C4-2B (cell line): Measurements from ENCODE around the gene RLN2.
"Not testable (repeated sequence)": the region's sequence is repeated elsewhere in the genome, so short reads cannot be mapped to it uniquely, and the experiment has no call there.

Experiments used
- H3K27ac ChIP-seq: fragments of 450-650 bp; 2 replicates; pipeline ENCODE4 v1.5.1; 2017
- CTCF ChIP-seq: fragments of 450-650 bp; conservative IDR thresholded peaks from 2 replicates; pipeline ENCODE4 v1.5.1; 2017; ENCODE audit warnings: mild to moderate bottlenecking
- ZFX ChIP-seq: fragments of 450-650 bp; IDR thresholded peaks from 2 replicates; pipeline ENCODE4 v1.6.1; 2017

RLN2 gene, protein sequence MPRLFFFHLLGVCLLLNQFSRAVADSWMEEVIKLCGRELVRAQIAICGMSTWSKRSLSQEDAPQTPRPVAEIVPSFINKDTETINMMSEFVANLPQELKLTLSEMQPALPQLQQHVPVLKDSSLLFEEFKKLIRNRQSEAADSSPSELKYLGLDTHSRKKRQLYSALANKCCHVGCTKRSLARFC

GRCh38 chr9:5303840-5304795 is at the start of gene RLN2:
Gene RLN2 (minus strand): TSS chr9:5304716. CDS start chr9:5304580, 136 bp downstream.
- H3K27ac ChIP-seq, result not testable (repeated sequence)

DNA sequence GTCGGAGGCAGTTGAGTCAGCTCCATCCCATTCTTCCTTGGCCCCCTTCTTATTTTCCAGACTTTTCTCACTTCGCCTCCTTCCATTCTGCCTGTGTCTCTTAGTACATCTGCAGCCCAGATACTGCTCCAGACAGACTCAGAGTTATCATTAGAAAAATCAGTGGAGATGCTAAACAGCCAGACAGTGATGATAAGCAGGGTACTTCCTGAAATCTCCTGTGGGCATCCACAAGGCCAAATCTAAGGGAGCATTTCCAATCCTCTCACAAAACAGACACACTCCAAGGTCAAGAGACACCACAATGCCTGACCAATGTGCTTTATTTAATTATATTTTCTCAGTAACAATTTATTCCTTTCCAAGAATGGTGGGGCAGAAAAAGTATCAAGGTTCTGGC is 49.7 kb upstream of the RLN2 start:
- no peak overlapping the region for H3K27ac ChIP-seq
- no peak for TF ChIP-seq CTCF
- no peak for TF ChIP-seq ZFX

DNA sequence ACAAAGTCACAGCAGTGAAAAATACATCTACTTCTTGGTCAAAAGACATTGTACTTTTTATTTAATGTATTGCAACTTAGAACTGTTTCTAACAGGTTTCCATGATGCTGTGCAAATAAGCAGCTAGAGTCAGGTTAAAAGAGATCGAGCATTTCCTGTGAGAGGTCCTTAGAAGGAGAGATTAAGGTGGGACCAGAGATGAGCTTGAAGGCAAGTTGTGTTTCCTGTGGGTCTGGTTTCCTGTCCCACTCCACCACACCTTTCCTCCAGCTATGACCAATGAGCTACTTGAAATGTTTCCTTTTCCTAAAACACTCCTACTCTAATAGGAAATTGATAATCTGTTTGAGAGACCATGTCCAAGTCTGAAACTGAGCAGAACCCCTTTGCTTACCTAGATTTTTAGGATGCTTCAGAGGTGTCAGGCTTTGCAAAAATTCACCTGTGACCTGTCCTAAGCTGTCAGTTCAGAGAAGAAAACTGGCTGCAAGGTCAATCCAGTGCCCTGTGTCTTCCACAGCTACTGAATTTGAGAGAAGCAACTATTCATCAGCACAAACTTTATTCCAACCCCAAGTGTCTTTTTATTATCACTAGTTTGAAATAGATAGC is 48.2 kb upstream of the RLN2 start:
- TF ChIP-seq CTCF, result no peak
- H3K27ac ChIP-seq, result no peak overlapping the region

GRCh38 chr9:5338992-5339981 is 34.8 kb upstream of the RLN2 start, which contains the start of gene RLN1:
Gene RLN1 (minus strand): TSS chr9:5339876. CDS start chr9:5339746, 130 bp downstream.
- not testable (repeated sequence) for H3K27ac ChIP-seq

- H3K27ac ChIP-seq, result no peak overlapping the region
- no peak for TF ChIP-seq ZFX
- no peak for TF ChIP-seq CTCF
These were observed 32.2 kb upstream of the RLN2 start for GRCh38 chr9:5336688-5337087.

DNA sequence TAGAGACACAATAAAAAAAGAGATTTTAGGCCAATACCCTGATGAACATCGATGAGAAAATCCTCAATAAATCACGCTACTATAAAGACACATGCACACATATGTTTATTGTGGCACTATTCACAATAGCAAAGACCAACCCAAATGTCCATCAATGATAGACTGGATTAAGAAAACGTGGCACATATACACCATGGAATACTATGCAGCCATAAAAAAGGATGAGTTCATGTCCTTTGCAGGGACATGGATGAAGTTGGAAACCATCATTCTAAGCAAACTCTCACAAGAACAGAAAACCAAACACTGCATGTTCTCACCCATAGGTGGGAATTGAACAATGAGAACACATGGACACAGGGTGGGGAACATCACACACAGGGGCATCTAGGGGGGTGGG is 26.8 kb upstream of the RLN2 start:
- not testable (repeated sequence) for H3K27ac ChIP-seq

GRCh38 chr9:5326893-5327548 is 22.5 kb upstream of the RLN2 start:
- no peak for TF ChIP-seq ZFX
- TF ChIP-seq CTCF, result no peak
- H3K27ac ChIP-seq, result no peak overlapping the region

GRCh38 chr9:5326187-5326586 is 21.7 kb upstream of the RLN2 start:
- TF ChIP-seq ZFX (no peak), CTCF (no peak)
- no peak overlapping the region for H3K27ac ChIP-seq

- H3K27ac ChIP-seq, result not testable (repeated sequence)
These were observed 17.1 kb upstream of the RLN2 start for GRCh38 chr9:5321601-5322000.
